ENCODE data around the gene KIF3C. TPM values are rescaled to one million over a fixed set of nuclear protein-coding genes. Genes with fewer than 3 reads are reported as not detected.
"Not testable (repeated sequence)": the region's sequence is repeated elsewhere in the genome, so short reads cannot be mapped to it uniquely, and the experiment has no call there.

KIF3C gene
- polyA plus RNA-seq, 1 donor from 2014 or later = 53.6 TPM

GRCh38 chr2:25899404-25899970, 82.8 kb downstream of the KIF3C start:
- no peaks in the 10 kb centered on the region for H3K36me3 ChIP-seq (ENCODE audit: insufficient read depth, low read length)
- H3K27me3 ChIP-seq (ENCODE audit: insufficient read depth, low read depth, low read length) = no peaks in the 10 kb centered on the region
- H4K20me1 ChIP-seq (ENCODE audit: insufficient read depth) = no peaks in the 10 kb centered on the region
- H3K4me2 ChIP-seq (ENCODE audit: low read length) = no peak overlapping the region
- no peaks in the 10 kb centered on the region for H3K79me2 ChIP-seq (replicated peaks; ENCODE audit: insufficient read depth, low read length)
- no peak for TF ChIP-seq TAF1 (IDR thresholded peaks at IDR 0.05; ENCODE audit: low read depth)
- TF ChIP-seq REST (IDR thresholded peaks at IDR 0.05; ENCODE audit: borderline replicate concordance) = no peak
- TF ChIP-seq CTCF (IDR thresholded peaks at IDR 0.05; ENCODE audit: poor library complexity, severe bottlenecking) = no peak
- no peak for TF ChIP-seq POLR2AphosphoS5 (IDR thresholded peaks at IDR 0.05)
- no peak for TF ChIP-seq MXI1 (conservative IDR thresholded peaks at IDR 0.05; ENCODE audit: poor library complexity, severe bottlenecking)
- TF ChIP-seq EZH2 (IDR thresholded peaks at IDR 0.05; ENCODE audit: borderline replicate concordance, insufficient read depth, low read length, poor library complexity, severe bottlenecking) = no peak
- TF ChIP-seq RAD21 (conservative IDR thresholded peaks at IDR 0.05) = no peak
- TF ChIP-seq EP300 (conservative IDR thresholded peaks at IDR 0.05; ENCODE audit: poor library complexity, severe bottlenecking) = no peak
- TF ChIP-seq SMC3 (conservative IDR thresholded peaks at IDR 0.05; ENCODE audit: poor library complexity) = no peak
- no peaks in the 10 kb centered on the region for H3F3A ChIP-seq (ENCODE audit: insufficient read depth, low read length, poor library complexity, severe bottlenecking)
- H2AFZ ChIP-seq (ENCODE audit: low read depth, low read length) = no peak overlapping the region
- H3K9me3 ChIP-seq (ENCODE audit: low read length) = no peaks in the 10 kb centered on the region
- no peak overlapping the region for H3K4me3 ChIP-seq (ENCODE audit: low read length)
- no peak overlapping the region for H3K9ac ChIP-seq (ENCODE audit: low read length)
- H3K27ac ChIP-seq (ENCODE audit: low read length) = no peak overlapping the region
- H3K9me2 ChIP-seq (ENCODE audit: insufficient read depth, low read length) = no peaks in the 10 kb centered on the region

- Histone ChIP-seq H3K9me2 (ENCODE audit: insufficient read depth, low read length) (no peaks in the 10 kb centered on the region), H3F3A (ENCODE audit: insufficient read depth, low read length, poor library complexity, severe bottlenecking) (no peaks in the 10 kb centered on the region), H3K27me3 (ENCODE audit: insufficient read depth, low read depth, low read length) (no peaks in the 10 kb centered on the region), H4K20me1 (ENCODE audit: insufficient read depth) (no peaks in the 10 kb centered on the region), H2AFZ (ENCODE audit: low read depth, low read length) (no peak overlapping the region), H3K27ac (ENCODE audit: low read length) (no peak overlapping the region), H3K79me2 (replicated peaks; ENCODE audit: insufficient read depth, low read length) (no peaks in the 10 kb centered on the region), H3K36me3 (ENCODE audit: insufficient read depth, low read length) (no peaks in the 10 kb centered on the region), H3K4me2 (ENCODE audit: low read length) (no peak overlapping the region), H3K9ac (ENCODE audit: low read length) (no peak overlapping the region), H3K9me3 (ENCODE audit: low read length) (no peaks in the 10 kb centered on the region), H3K4me3 (ENCODE audit: low read length) (no peak overlapping the region)
- TF ChIP-seq RAD21 (conservative IDR thresholded peaks at IDR 0.05) (no peak), MXI1 (conservative IDR thresholded peaks at IDR 0.05; ENCODE audit: poor library complexity, severe bottlenecking) (no peak), TAF1 (IDR thresholded peaks at IDR 0.05; ENCODE audit: low read depth) (no peak), EP300 (conservative IDR thresholded peaks at IDR 0.05; ENCODE audit: poor library complexity, severe bottlenecking) (no peak), EZH2 (IDR thresholded peaks at IDR 0.05; ENCODE audit: borderline replicate concordance, insufficient read depth, low read length, poor library complexity, severe bottlenecking) (no peak), REST (IDR thresholded peaks at IDR 0.05; ENCODE audit: borderline replicate concordance) (no peak), SMC3 (conservative IDR thresholded peaks at IDR 0.05; ENCODE audit: poor library complexity) (no peak), POLR2AphosphoS5 (IDR thresholded peaks at IDR 0.05) (no peak), CTCF (IDR thresholded peaks at IDR 0.05; ENCODE audit: poor library complexity, severe bottlenecking) (no peak)
These were observed 84.8 kb downstream of the KIF3C start for GRCh38 chr2:25897506-25897905.

- not testable (repeated sequence) for H3F3A ChIP-seq (ENCODE audit: insufficient read depth, low read length, poor library complexity, severe bottlenecking); H4K20me1 ChIP-seq (ENCODE audit: insufficient read depth); H3K79me2 ChIP-seq (replicated peaks; ENCODE audit: insufficient read depth, low read length); H3K36me3 ChIP-seq (ENCODE audit: insufficient read depth, low read length); H3K4me3 ChIP-seq (ENCODE audit: low read length); H3K4me2 ChIP-seq (ENCODE audit: low read length); H3K27me3 ChIP-seq (ENCODE audit: insufficient read depth, low read depth, low read length); H2AFZ ChIP-seq (ENCODE audit: low read depth, low read length); H3K27ac ChIP-seq (ENCODE audit: low read length); H3K9ac ChIP-seq (ENCODE audit: low read length); H3K9me2 ChIP-seq (ENCODE audit: insufficient read depth, low read length); H3K9me3 ChIP-seq (ENCODE audit: low read length)
These were observed 86.0 kb downstream of the KIF3C start for GRCh38 chr2:25896308-25896707.

All from neural cell (in vitro differentiated cells).